Fibroblast of pulmonary artery (primary cell): ENCODE results near the gene UNC5B.

Experiments used
- DNase-seq: peaks from one replicate; pipeline ENCODE4 v3.0.0-alpha.2; 2010; ENCODE audit warnings: low read depth
- H3K4me3 ChIP-seq: replicated peaks from 2 replicates; pipeline ENCODE4 v1.5.1; 2011; ENCODE audit warnings: low read depth, mild to moderate bottlenecking, control low read depth, low read length, moderate library complexity
- TF ChIP-seq, protein P1 (sequence below): IDR thresholded peaks from 2 replicates; pipeline ENCODE4 v1.5.1; 2011; ENCODE audit warnings: mild to moderate bottlenecking, control low read depth, low read length, inconsistent platforms; ENCODE audit errors: missing control alignments

The UNC5B gene

DNA sequence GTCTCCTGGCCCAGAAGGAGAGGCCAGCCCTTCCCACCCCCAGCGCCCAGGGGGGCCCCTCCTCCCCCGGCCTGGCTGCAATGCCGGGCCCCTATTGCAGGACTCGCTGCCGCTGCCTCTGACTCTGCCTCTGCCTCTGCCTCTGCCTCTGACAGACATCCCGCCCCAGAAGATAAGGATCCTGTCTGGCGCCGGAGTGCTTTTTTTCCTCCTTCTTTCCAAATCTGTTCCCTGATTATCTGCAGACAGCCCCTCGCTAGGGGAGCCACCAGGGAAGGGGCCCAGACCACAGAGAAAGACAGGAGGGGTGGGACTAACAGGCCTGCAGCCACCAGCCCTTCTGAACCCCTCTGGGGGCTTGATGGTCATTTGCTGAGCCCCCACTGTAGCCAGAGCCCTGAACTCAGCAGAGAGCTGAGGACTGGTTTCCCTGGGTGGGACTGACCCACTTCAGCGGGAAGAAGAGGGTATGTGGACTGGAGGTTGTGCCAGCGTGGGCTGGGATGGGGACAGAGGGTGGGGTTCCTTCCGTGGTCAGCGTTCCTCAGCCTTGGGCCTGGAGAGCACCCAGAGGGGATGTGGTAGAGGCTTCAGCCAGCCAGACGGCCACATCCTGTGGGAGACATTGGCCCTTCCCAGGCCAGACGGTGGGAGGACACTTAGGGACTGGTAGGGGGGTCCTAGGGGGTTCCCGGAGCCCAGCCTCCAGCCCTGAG is 22.8 kb downstream of the UNC5B start:
- TF ChIP-seq, protein P1, sequence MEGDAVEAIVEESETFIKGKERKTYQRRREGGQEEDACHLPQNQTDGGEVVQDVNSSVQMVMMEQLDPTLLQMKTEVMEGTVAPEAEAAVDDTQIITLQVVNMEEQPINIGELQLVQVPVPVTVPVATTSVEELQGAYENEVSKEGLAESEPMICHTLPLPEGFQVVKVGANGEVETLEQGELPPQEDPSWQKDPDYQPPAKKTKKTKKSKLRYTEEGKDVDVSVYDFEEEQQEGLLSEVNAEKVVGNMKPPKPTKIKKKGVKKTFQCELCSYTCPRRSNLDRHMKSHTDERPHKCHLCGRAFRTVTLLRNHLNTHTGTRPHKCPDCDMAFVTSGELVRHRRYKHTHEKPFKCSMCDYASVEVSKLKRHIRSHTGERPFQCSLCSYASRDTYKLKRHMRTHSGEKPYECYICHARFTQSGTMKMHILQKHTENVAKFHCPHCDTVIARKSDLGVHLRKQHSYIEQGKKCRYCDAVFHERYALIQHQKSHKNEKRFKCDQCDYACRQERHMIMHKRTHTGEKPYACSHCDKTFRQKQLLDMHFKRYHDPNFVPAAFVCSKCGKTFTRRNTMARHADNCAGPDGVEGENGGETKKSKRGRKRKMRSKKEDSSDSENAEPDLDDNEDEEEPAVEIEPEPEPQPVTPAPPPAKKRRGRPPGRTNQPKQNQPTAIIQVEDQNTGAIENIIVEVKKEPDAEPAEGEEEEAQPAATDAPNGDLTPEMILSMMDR = no peak
- peak overlapping the region; percentile 24 for H3K4me3 ChIP-seq
- DNase-seq = peak; percentile 85

DNA sequence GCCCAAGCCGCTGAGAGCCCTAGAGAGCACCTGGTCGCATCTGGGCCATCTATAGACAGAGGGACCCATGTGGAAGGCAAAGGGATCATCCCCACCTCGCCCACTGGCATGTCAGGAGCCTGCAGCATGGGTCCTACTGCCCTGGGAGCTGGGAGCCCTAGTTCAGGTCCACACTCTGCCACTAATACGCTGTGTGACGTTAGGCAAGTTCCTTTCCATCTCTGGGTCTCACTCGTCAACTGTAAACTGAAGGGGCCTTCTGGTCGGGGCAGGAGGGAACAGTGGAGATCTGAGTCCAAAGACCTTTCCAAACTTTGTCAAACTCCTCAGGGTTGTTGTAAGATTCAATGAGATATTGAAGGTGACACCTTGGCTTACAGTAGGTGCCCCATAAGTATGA is 23.4 kb downstream of the UNC5B start:
- no peak overlapping the region for H3K4me3 ChIP-seq
- DNase-seq = no peak
- TF ChIP-seq, protein P1 = no peak

DNA sequence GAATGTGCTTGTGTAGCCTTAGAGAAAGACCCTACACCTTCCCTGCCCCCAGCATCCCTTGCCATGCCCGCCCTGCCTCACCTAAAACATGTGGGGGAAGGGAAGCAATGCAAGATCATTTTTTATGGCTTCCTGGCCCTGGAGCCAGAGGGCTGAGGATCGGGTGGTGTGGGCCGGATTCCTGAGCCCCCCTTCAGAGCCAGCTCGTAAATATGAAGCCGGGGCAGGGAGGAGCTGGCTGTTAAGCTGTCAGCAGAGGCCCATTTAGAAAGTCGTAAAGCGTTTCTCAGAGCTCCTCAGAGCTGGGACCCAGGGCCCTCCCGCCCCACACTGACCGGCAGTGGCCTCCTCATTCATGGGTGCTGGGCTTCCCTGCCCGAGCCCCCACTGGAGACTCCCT is 23.9 kb downstream of the UNC5B start:
- DNase-seq = no peak
- no peak overlapping the region for H3K4me3 ChIP-seq
- TF ChIP-seq, protein P1 = no peak

DNA sequence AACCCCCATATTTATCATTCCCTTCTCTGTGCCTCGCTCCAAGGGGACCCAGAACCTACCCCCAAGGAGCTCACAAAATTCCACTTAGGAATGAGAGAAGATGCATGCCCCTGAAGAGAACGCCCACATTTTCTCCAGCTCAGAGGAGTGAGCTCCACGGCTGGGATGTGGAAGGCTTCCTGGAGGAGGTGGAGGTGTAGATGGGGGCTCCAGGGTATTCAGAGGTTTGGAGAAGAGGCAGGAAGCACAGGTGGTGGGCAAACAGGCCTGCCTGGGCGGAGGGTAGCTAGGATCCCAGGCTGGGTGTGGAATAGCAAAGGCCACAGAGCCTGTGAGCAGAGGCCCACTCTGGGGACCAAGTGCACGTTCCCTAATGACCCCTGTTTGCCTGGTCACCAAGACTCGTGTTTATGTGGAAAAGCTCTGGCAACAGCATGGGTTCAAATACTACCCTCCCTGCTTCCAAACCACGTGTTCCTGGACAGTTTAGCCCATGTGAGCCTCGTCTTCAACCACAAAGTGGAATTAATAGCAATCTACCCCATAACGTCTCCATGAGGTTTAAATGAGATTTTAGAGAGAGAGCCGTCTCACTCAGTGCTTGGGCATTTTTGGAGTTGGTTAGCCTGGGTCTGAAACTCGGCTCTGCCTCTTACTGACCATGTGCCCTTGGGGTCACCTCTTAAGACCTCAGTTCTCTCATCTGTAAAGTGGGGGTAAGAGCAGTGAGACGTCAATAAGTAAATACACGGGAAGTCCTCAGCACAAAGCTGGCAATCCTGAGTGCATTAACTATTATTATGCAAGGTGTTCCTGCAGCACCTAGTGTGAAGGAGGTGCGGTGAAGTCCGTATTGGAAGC is 24.7 kb downstream of the UNC5B start:
- no peak for DNase-seq
- TF ChIP-seq, protein P1 = no peak
- no peak overlapping the region for H3K4me3 ChIP-seq

DNA sequence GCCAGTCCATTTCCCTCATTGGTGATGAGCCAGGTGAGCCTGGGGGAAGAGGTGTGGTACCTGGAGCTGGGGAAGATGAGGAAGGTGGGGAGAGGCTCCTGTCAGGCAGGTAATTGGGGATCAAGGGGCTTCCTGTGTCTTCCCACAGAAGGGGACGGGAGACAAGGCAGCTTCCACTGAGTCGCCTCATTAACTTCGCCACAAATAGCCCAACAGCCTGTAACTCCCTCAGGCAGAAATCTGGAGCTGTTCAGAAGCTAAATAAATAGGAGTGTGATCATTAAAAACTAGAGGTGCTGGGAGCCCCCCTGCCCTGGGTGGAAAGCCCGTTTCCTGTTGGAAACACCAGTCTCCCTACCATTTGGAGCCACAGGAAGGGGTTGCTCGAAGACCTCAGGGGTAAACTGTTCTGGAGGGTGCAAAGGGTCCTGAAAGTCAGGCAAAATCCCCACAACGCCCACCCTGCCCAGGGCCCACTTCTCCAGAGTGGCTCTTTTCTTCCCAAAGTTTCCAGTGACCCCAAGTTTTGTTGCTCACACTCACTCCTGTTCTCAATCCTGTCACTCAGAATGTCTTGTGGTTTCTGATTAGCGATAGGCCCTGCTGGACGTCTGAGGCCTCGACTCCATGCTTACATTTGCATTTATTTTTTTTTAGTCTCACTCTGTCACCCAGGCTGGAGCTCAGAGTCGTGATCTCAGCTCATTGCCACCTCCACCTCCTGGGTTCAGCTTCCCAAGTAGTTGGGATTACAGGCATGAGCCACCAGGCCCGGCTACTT is 25.7 kb downstream of the UNC5B start:
- H3K4me3 ChIP-seq = no peak overlapping the region
- TF ChIP-seq, protein P1 = no peak
- no peak for DNase-seq

DNA sequence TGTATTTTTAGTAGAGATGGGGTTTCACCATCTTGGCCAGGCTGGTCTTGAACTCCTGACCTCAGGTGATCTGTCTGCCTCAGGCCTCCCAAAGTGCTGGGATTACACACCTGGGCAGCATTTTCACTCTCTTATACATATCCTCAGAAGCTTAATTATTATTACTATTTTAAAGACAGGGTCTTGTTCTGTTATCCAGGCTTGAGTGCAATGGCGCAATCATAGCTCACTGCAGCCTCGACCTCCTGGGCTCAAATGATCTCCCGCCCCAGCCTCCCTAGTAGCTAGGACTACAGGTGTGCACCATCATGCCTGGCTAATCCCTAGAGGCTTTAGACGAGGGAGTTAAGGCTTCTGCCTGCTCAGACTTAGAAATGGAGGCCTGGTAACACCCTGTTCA is 26.3 kb downstream of the UNC5B start:
- H3K4me3 ChIP-seq = no peak overlapping the region
- no peak for DNase-seq
- TF ChIP-seq, protein P1 = no peak
